T-helper 2 cell treated with Interferon-gamma antibody and Interleukin-4, amounts not matched to agents 5 μg/mL and 100 μg/mL, for 36 hours (primary cell): ENCODE measurements around the gene DCANP1.

Source experiments
- DNase-seq: peaks from one replicate; pipeline ENCODE4 v3.0.0; 2021; ENCODE audit warnings: low spot score
- H3K27ac Mint-ChIP-seq: one replicate; pipeline ENCODE4 v1.8.0; 2021; ENCODE audit warnings: mild to moderate bottlenecking, mixed read lengths
- H3K27me3 Mint-ChIP-seq: one replicate; pipeline ENCODE4 v1.8.0; 2021; ENCODE audit warnings: low read depth, mixed read lengths
- H3K36me3 Mint-ChIP-seq: one replicate; pipeline ENCODE4 v1.8.0; 2021; ENCODE audit warnings: low read depth, mixed read lengths
- H3K4me1 Mint-ChIP-seq: one replicate; pipeline ENCODE4 v1.8.0; 2021; ENCODE audit warnings: low read depth, mixed read lengths
- H3K4me3 Mint-ChIP-seq: one replicate; pipeline ENCODE4 v1.8.0; 2022; ENCODE audit warnings: mild to moderate bottlenecking, moderate library complexity, mixed read lengths
- H3K9me3 Mint-ChIP-seq: one replicate; pipeline ENCODE4 v1.8.0; 2021; ENCODE audit warnings: mixed read lengths

The DCANP1 gene

DNA sequence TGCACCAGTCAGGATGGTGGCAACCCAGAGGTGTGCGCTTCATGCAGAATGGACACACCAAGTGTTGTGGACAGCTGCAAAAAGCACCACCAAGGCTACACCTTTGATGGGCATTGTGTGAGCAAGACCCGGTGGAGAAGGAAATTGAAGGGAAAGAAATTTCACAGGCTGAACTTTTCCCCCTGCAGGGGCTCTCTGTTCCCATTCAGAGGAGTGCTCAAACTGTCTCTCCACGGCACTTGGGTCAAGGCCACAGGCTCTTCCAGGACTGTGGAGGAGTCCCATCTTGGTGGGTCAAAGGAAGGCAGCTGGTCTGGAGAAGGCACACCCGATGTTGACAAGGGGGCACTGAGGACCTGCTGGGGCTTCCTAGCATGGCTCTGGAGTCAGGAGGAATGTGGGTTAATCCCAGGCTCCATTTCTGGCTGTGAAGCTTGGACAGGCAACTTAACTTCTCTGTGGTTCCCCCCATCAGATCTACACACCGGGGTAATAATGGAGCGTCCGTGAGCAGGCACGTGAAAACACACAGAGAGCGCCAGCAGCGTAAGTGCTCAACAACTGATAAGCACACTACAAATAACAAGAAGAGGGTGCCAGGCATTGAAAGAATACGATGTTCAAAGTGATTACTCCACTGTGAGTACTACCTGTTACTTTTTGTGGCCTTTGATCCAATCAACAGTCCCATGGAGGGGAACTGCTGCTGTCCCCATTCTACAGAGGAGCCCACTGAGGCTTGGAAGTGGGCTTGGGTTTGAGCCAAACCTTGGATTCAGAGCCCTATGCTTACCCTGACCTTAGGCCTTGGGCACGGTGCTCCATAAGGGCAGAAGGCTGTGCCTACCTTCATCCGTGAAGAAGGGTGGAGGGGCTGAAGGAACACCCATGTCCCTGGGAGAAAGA, 39.2 kb upstream of the DCANP1 start:
- Mint-ChIP-seq H3K27ac (no peak overlapping the region), H3K36me3 (no peaks in the 10 kb centered on the region), H3K9me3 (no peaks in the 10 kb centered on the region), H3K4me3 (no peak overlapping the region), H3K27me3 (peaks cover 63% of the 10 kb centered on the region), H3K4me1 (no peaks in the 10 kb centered on the region)
- DNase-seq: no peak

DNA sequence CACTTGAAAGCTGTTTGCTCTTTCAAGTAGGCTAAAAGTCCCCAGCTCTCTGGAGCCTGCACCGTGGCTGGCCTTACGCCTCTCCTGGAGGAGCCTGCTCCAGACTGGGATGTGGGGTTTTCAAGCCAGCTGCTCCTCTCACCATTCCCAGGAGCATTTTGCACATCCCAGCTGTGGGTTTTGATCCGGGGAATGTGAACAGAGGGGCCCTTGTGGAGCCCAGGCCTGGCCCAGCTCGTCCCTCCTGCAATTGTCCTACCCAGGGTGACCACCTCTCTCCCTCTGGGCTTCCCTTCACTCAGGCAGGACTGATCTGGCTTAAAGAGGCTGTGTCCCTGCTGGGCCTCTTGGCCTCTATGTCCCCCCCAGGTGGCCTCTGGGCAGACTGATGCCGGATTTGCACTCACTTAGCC, 37.5 kb upstream of the DCANP1 start:
- no peaks in the 10 kb centered on the region for H3K9me3 Mint-ChIP-seq
- H3K4me3 Mint-ChIP-seq: no peak overlapping the region
- H3K27ac Mint-ChIP-seq: no peak overlapping the region
- H3K36me3 Mint-ChIP-seq: no peaks in the 10 kb centered on the region
- peaks cover 48% of the 10 kb centered on the region for H3K27me3 Mint-ChIP-seq
- DNase-seq: no peak
- no peaks in the 10 kb centered on the region for H3K4me1 Mint-ChIP-seq

DNA sequence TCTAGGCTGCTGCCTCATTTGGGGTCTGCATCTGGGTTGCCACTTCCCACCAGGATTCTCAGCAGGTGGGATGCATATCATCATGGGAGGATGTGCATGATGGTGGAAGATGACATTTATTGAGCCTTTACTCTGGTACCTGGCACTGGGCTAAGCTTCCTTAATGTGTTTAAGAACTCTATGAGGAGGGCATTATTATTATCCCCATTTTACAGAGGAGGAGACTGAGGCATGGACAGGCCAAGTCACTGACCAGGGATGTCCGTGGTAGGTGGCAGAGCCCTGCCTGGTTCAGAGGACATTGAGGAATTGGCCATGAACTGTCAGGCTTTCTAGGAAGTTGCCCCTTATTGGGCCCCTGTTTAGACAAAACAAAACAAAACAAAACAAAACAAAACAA, 36.1 kb upstream of the DCANP1 start:
- no peak overlapping the region for H3K27ac Mint-ChIP-seq
- H3K9me3 Mint-ChIP-seq: no peaks in the 10 kb centered on the region
- H3K36me3 Mint-ChIP-seq: no peaks in the 10 kb centered on the region
- H3K4me3 Mint-ChIP-seq: no peak overlapping the region
- peaks cover 40% of the 10 kb centered on the region for H3K27me3 Mint-ChIP-seq
- H3K4me1 Mint-ChIP-seq: no peaks in the 10 kb centered on the region
- DNase-seq: no peak

DNA sequence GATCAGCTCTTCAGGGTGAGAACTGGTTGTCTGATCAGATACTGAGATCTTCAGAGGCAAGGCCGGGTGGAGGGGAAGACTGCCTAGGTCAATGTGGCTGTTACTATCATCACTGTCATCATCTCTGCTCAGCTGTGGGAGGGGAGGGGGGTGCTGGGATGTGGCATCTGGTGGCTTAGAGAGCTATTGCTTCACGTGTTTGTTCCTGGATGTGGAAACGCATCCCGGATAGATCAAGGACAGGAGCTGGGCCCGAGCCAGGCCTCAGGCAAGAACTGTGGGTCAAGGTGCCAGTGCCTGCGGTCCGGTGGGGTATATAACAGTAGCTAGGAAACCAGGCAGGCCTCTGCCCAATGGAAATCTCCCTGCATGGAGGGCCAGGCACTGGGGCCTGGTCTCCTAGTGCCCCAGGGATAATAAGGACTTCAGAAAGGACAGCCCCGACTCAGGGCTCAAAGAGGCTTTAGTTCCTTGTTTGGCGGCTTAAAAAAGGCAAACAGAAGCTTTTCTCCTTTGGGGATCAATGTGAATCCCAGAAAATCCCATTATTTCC, 35.3 kb upstream of the DCANP1 start:
- Mint-ChIP-seq H3K4me1 (no peaks in the 10 kb centered on the region), H3K9me3 (no peaks in the 10 kb centered on the region), H3K4me3 (no peak overlapping the region), H3K27ac (no peak overlapping the region), H3K27me3 (peaks cover 32% of the 10 kb centered on the region), H3K36me3 (no peaks in the 10 kb centered on the region)
- no peak for DNase-seq

DNA sequence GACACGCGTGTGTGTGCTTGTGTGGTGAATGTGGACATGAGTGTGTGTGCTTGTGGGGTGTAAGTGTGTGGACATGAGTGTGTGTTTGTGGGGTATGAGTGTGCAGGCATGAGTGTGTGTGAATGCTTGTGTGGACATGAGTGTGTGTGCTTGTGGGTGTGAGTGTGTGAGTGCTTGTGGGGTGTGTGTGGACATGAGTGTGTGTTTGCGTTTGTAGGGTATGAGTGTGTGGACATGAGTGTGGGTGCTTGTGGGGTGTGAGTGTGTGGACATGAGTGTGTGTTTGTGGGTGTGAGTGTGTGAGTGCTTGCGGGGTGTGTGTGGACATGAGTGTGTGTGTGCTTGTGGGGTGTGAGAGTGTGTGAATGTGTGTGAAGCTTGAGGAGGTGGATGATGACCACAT, 34.8 kb upstream of the DCANP1 start:
- peaks cover 26% of the 10 kb centered on the region for H3K27me3 Mint-ChIP-seq
- H3K4me1 Mint-ChIP-seq: no peaks in the 10 kb centered on the region
- no peak overlapping the region for H3K4me3 Mint-ChIP-seq
- DNase-seq: no peak
- H3K36me3 Mint-ChIP-seq: no peaks in the 10 kb centered on the region
- H3K9me3 Mint-ChIP-seq: no peaks in the 10 kb centered on the region
- H3K27ac Mint-ChIP-seq: no peak overlapping the region

DNA sequence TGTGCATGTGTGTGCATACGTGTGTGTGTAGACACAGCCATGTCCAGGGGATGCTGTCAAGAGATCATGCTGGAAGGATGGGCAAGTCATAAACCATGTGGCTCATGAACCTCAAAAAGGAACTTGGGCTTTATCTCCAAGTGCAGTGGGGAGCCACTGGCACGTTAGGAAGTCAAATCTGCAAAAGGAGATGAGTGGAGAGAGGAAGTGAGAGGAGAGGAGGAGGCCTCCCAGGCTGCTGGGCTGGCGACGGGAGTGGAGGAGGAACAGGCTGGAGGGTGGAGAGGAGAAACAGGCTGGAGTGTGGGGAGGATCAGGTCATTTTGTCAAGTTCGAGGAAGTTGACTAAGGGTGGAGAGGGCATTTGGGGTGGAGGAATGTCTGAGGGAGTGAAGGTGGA, 34.2 kb upstream of the DCANP1 start:
- H3K4me3 Mint-ChIP-seq: no peak overlapping the region
- peaks cover 24% of the 10 kb centered on the region for H3K27me3 Mint-ChIP-seq
- H3K9me3 Mint-ChIP-seq: no peaks in the 10 kb centered on the region
- H3K27ac Mint-ChIP-seq: no peak overlapping the region
- H3K4me1 Mint-ChIP-seq: no peaks in the 10 kb centered on the region
- no peaks in the 10 kb centered on the region for H3K36me3 Mint-ChIP-seq
- DNase-seq: no peak

DNA sequence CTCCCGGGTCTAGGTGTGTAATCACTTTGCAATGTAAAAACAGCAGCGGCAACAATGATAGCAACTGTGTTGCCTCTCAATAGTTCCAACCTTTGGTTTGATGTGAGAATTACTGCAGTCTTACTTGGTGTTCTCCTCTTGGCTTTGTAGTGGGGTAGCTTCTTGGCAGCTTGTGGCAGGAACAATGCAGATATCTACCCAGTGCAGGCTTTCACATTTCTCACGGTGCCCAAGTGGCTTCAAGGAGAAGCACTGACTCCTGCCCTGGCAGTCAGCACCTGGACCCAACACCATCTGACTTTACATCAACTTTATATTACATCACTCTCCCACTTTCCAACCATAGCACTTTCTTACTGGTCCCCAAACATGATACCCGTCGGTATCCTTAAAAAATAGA, 33.4 kb upstream of the DCANP1 start:
- no peaks in the 10 kb centered on the region for H3K4me1 Mint-ChIP-seq
- H3K4me3 Mint-ChIP-seq: no peak overlapping the region
- peaks cover 20% of the 10 kb centered on the region for H3K27me3 Mint-ChIP-seq
- H3K9me3 Mint-ChIP-seq: no peaks in the 10 kb centered on the region
- no peak for DNase-seq
- H3K36me3 Mint-ChIP-seq: no peaks in the 10 kb centered on the region
- no peak overlapping the region for H3K27ac Mint-ChIP-seq

DNA sequence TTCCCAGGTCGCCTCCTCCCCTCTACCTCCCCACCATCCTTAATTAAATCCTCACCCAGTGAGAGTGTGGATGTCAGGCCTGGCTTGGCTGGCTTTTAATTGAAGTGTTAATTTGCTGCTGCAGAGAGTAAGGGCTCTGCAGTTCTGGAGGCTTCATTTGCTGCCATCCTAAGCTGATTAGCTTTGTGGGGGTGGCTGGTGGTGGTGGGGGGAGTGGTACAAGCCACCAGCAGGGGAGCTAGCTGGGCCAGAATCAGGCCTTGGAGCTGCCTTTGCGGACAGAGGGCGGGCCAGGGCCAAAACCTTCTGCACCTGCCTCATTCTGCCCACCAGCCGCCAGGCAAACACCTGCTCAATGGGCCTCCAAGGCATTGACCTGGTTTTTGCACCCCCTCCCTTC, 31.8 kb upstream of the DCANP1 start:
- Mint-ChIP-seq H3K4me1 (no peaks in the 10 kb centered on the region), H3K27ac (no peak overlapping the region), H3K9me3 (no peaks in the 10 kb centered on the region), H3K4me3 (no peak overlapping the region), H3K36me3 (no peaks in the 10 kb centered on the region), H3K27me3 (peaks cover 17% of the 10 kb centered on the region)
- DNase-seq: no peak

DNA sequence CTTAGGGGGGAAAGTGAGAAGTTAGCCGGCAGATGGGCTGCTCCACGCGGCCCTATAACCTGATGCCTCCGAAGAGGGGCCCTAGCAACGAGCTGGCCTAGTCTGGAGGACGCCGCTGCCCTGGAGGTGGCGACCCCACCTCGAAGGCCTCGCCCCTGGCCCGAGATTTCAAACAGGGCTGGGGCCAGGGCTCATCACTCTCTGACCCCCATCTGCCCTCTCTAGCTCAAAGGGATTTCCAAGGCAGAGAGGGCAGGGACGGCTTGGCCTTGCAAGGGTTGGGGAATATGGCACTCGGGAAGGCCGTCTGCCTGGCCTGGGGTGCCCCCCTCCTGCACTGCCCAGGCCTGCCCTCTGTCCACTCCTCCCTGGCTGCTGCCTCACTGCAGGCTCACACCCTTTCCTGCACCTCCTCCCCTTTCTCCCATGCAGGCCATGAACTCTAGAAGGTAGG, 30.5 kb upstream of the DCANP1 start:
- Mint-ChIP-seq H3K9me3 (no peaks in the 10 kb centered on the region), H3K4me1 (no peaks in the 10 kb centered on the region)

DNA sequence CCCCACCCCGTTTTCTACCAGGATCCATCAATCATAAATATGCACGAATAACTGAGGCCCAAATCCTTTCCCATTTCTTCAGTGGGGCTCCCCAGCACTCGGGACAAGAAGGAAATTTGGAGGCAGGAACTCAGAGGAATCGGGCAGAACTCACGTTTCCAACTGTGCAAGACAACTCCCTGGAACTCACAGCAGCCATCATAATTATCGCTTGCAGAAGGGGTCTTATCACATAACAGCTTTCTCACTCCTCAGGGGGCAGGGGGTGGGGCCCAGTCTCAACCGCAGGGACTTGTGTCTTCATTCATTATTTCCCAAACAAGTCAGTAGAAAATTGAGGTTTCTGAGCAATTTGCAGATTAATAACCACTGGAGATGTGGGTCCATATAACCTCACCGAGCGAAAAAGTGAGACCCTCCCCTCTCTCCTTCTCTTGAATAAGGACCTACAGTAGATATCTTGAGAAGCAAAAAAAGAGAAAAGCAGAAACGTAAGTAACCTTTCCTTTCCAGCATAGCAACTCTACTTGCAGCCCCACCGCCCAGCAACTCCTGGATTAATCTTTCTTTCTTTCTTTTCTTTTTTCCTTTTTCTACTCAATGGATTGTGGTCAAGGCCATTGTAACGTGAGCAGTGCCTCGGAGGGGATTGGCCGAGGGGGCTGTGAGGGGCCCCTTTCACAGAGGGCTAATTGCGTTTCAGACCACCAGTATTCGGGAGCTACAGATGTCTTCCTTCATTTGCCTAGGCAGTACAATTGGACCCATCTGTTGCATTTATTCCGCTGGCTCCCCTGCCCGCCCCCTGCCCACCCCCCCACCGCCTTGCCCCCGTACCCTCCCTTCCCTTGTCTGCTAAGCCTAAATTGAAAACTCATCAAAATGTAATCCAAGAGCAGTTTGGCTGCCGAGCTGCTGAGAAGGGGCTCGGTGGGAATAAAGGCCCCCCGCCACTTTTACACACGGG, 29.8 kb upstream of the DCANP1 start:
- no peak overlapping the region for H3K4me3 Mint-ChIP-seq
- H3K27ac Mint-ChIP-seq: no peak overlapping the region
- no peaks in the 10 kb centered on the region for H3K4me1 Mint-ChIP-seq
- no peaks in the 10 kb centered on the region for H3K9me3 Mint-ChIP-seq
- no peak for DNase-seq
- no peaks in the 10 kb centered on the region for H3K36me3 Mint-ChIP-seq
- H3K27me3 Mint-ChIP-seq: peaks cover 21% of the 10 kb centered on the region

More for the DNA sequence above, 30.5 kb upstream of the DCANP1 start:
- Mint-ChIP-seq H3K36me3 (no peaks in the 10 kb centered on the region), H3K4me3 (no peak overlapping the region), H3K27me3 (peaks cover 18% of the 10 kb centered on the region), H3K27ac (no peak overlapping the region)
- no peak for DNase-seq

DNA sequence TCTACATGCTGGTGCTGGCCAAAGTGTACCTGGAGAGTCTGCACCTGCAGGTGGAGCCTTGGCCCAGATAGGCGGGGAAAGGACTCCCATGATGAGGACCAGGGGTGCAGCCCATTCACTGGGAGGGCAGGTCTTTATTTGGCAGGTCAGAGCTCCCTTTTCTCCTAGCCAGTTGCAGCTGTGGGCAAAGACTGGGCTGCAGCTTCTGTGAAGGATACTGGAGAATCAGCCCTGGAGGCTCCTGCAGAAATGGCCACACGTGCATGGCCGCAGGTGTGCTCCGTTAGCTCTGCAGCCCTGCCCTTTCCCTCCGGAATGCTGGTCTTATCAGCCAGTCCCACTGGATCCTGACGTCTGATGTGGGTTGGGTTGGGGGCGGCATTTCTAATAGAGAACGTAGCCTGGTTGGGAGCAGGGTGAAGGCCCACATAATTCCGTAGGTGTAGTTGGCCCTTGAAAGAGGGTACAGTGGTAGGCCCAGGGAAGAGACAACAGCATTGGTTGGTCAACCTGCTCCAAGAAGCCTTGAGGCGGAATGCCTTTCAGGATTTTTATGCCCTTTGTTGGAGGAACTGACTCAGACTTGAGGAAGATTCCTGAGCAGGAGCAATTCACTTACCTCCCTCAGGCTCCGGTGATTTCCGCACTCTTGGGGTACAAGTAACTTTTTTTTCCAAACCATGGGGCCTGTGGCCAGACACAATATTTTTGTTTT, 27.0 kb upstream of the DCANP1 start:
- H3K27me3 Mint-ChIP-seq: peaks cover 22% of the 10 kb centered on the region
- H3K9me3 Mint-ChIP-seq: no peaks in the 10 kb centered on the region
- H3K36me3 Mint-ChIP-seq: no peaks in the 10 kb centered on the region
- H3K4me3 Mint-ChIP-seq: no peak overlapping the region
- no peak for DNase-seq
- H3K4me1 Mint-ChIP-seq: no peaks in the 10 kb centered on the region
- no peak overlapping the region for H3K27ac Mint-ChIP-seq

DNA sequence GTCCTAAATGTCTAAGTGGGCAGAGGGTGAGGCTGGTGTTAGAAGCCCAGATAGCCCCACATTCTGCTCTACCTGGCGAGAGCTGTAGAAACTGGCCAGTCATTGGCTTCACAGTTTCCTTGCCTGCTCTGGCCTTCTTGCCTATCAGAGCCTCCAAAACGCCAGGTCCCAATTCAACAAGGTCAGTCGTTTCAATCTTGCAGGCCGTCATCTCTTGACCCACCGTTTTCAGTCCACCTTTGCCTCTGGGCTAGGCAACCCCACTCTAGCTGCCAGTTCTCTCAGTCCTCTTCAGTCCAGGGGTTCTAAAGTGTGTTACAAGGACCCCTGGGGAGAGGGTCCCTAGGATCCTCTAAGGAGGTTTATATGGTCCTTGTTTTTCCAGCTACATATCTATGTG, 25.0 kb upstream of the DCANP1 start:
- no peak for DNase-seq
- no peaks in the 10 kb centered on the region for H3K9me3 Mint-ChIP-seq
- no peak overlapping the region for H3K4me3 Mint-ChIP-seq
- H3K4me1 Mint-ChIP-seq: no peaks in the 10 kb centered on the region
- H3K27ac Mint-ChIP-seq: no peak overlapping the region
- peaks cover 31% of the 10 kb centered on the region for H3K27me3 Mint-ChIP-seq
- H3K36me3 Mint-ChIP-seq: no peaks in the 10 kb centered on the region

DNA sequence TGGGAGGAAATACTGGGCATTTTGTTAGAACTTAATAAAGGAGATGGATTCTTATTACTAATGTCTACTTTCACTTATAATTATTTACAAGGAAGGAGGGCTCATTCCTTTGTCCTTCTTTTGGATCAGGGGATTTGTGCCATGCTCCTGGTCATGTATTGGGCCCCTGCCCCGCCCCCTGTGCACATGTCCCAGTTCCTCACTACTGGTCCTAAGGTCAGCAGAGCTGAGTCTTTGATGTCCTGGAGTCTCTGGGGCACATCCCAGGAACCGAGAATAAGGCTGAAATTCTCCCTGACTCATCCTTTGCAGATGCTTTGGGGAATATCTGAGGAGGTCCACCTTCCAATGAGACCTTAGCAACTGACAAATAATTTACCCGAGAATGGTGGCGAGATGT, 24.6 kb upstream of the DCANP1 start:
- peaks cover 33% of the 10 kb centered on the region for H3K27me3 Mint-ChIP-seq
- no peaks in the 10 kb centered on the region for H3K4me1 Mint-ChIP-seq
- no peak overlapping the region for H3K4me3 Mint-ChIP-seq
- DNase-seq: no peak
- H3K9me3 Mint-ChIP-seq: no peaks in the 10 kb centered on the region
- H3K36me3 Mint-ChIP-seq: no peaks in the 10 kb centered on the region
- no peak overlapping the region for H3K27ac Mint-ChIP-seq
